Brain microvascular endothelial cell (primary cell): ENCODE measurements around the gene CLDN14.

Experiments used
- DNase-seq: peaks from one replicate; pipeline ENCODE4 v3.0.0-alpha.2; 2020
- H3K27ac ChIP-seq: fragments of 250-450 bp; sonication (Bioruptor Pico); 2 replicates; pipeline ENCODE4 v1.5.1; 2020; ENCODE audit warnings: mild to moderate bottlenecking, moderate library complexity
- H3K27me3 ChIP-seq: fragments of 250-450 bp; sonication (Bioruptor Pico); replicated peaks from 2 replicates; pipeline ENCODE4 v1.5.1; 2020; ENCODE audit warnings: mild to moderate bottlenecking
- H3K36me3 ChIP-seq: fragments of 250-450 bp; sonication (Bioruptor Pico); replicated peaks from 2 replicates; pipeline ENCODE4 v1.5.1; 2020; ENCODE audit warnings: mild to moderate bottlenecking
- H3K4me3 ChIP-seq: 2 replicates; pipeline ENCODE4 v1.5.1; 2011; ENCODE audit warnings: low read depth, mild to moderate bottlenecking, control low read depth, low read length, moderate library complexity
- in situ Hi-C: cut with HindIII; loops from 2 replicates; pipeline ENCODE4 v1.10.0; 2017; ENCODE audit warnings: low sequenced_read_pairs, low pct_ligation_motif_present
- TF ChIP-seq, protein P1 (sequence below): IDR thresholded peaks from 2 replicates; pipeline ENCODE4 v1.5.1; 2011; ENCODE audit warnings: low read depth, mild to moderate bottlenecking, moderate library complexity, low read length, control low read depth, inconsistent platforms; ENCODE audit errors: missing control alignments

Gene CLDN14

DNA sequence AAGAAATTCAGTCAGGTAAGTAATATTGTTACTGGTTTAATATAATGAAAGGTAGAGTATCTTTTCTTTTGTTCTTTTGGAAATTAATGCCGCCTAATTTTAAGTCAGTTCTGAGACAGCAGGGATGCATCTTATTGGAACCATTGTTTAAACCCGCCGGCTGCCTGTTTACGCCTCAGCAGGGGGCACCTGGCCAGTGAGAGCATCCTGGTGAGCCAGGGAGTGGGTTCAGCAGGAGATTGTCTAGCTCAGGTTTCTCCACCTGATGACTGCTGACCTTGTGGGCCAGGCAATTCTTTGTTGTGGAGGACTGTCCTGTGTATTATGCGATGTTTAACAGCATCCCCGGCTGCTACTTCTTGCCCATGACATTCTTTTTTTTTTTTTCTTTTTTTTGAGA, 64.5 kb downstream of the CLDN14 start:
- H3K27me3 ChIP-seq = no peaks in the 10 kb centered on the region
- in situ Hi-C loops = no loop called here
- no peak overlapping the region for H3K4me3 ChIP-seq
- H3K36me3 ChIP-seq = no peaks in the 10 kb centered on the region
- H3K27ac ChIP-seq = no peak overlapping the region
- TF ChIP-seq, protein P1, sequence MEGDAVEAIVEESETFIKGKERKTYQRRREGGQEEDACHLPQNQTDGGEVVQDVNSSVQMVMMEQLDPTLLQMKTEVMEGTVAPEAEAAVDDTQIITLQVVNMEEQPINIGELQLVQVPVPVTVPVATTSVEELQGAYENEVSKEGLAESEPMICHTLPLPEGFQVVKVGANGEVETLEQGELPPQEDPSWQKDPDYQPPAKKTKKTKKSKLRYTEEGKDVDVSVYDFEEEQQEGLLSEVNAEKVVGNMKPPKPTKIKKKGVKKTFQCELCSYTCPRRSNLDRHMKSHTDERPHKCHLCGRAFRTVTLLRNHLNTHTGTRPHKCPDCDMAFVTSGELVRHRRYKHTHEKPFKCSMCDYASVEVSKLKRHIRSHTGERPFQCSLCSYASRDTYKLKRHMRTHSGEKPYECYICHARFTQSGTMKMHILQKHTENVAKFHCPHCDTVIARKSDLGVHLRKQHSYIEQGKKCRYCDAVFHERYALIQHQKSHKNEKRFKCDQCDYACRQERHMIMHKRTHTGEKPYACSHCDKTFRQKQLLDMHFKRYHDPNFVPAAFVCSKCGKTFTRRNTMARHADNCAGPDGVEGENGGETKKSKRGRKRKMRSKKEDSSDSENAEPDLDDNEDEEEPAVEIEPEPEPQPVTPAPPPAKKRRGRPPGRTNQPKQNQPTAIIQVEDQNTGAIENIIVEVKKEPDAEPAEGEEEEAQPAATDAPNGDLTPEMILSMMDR = no peak
- no peak for DNase-seq

DNA sequence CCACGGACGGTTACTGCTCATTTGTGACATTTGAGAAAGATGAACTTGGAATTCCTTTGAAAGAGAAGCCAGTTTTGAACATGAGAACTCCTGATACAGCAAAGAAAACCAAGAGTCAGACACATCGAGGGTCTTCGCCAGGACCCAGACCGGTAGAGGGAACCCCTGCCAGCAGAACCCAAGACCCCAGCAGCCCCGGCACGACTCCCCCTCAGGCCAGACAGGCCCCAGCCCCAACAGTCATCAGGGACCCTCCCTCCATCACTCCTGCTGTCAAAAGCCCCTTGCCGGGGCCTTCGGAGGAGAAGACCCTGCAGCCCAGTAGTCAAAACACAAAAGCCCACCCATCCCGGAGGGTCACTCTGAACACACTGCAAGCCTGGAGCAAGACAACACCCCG, 67.0 kb downstream of the CLDN14 start:
- no peak overlapping the region for H3K4me3 ChIP-seq
- DNase-seq = no peak
- in situ Hi-C loops = no loop called here
- H3K27me3 ChIP-seq = no peaks in the 10 kb centered on the region
- TF ChIP-seq, protein P1 = no peak
- no peaks in the 10 kb centered on the region for H3K36me3 ChIP-seq
- H3K27ac ChIP-seq = no peak overlapping the region

DNA sequence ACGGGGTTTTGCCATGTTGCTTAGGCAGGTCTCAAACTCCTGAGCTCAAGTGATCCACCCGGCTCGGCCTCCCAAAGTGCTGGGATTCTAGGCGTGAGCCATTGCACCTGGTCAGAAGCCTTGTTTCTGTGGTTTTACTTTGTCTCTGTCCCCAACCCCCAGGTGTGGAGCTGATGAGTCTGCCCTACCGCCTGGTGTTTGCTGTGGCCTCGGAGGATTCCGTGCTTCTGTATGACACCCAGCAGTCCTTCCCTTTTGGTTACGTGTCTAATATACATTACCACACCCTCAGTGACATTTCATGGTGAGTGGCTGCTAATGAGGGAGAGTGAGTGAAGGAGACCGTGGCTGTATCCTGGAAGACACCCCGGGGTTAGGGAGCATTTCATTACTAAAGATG, 68.6 kb downstream of the CLDN14 start:
- Histone ChIP-seq H3K27ac (no peak overlapping the region), H3K27me3 (no peaks in the 10 kb centered on the region), H3K36me3 (no peaks in the 10 kb centered on the region), H3K4me3 (no peak overlapping the region)
- in situ Hi-C loops = no loop called here
- TF ChIP-seq, protein P1 = no peak
- no peak for DNase-seq
